IMR-90 (cell line): Measurements from ENCODE around the gene RIIAD1. TPM values are rescaled to one million over a fixed set of nuclear protein-coding genes. Genes with fewer than 3 reads are reported as not detected.

ENCODE experiments used
- ATAC-seq: fragments of 200-7000 bp; cut with Tn5 transposase; 2 replicates; pipeline ENCODE4 v1.9.1; 2020; ENCODE audit warnings: low read depth, mild to moderate bottlenecking, moderate library complexity
- BruUV-seq: library from RNA; stranded (reverse); fragments of 400-500 nt; replicated peaks from 2 replicates; lab custom pipeline; 2021; lab: Mats Ljungman, UMichigan
- CTCF ChIA-PET: fragments of 300-600 bp; formaldehyde crosslinking; extraction: SDS; loops from one replicate; lab custom pipeline; 2021; ENCODE audit warnings: antibody characterized with exemption; lab: Yijun Ruan, JAX
- POLR2A ChIA-PET: fragments of 300-600 bp; sonication (Branson Sonifier 250); formaldehyde crosslinking; loops from one replicate; lab custom pipeline; 2022; ENCODE audit warnings: antibody characterized with exemption; ENCODE audit not compliant: unreplicated experiment; lab: Charles Lee
- DNase-seq: peaks from one replicate; pipeline ENCODE4 v3.0.0; 2013
- H2AFZ ChIP-seq: replicated peaks from 2 replicates; pipeline ENCODE3; 2013; ENCODE audit warnings: low read length, mild to moderate bottlenecking; ENCODE audit not compliant: poor library complexity
- H2AK5ac ChIP-seq: 2 replicates; pipeline ENCODE4 v1.6.1; 2013; ENCODE audit warnings: low read depth, low read length, inconsistent platforms
- H2AK9ac ChIP-seq: replicated peaks from 2 replicates; pipeline ENCODE3; 2013; ENCODE audit warnings: mild to moderate bottlenecking, low read depth, low read length, moderate library complexity; ENCODE audit not compliant: poor library complexity
- H2BK120ac ChIP-seq: 2 replicates; pipeline ENCODE4 v1.6.1; 2013; ENCODE audit warnings: low read depth, low read length, inconsistent platforms
- H2BK15ac ChIP-seq: 3 replicates; pipeline ENCODE4 v1.6.1; 2013; ENCODE audit warnings: low read depth, low read length, inconsistent platforms
- H2BK20ac ChIP-seq: 2 replicates; pipeline ENCODE4 v1.6.1; 2013; ENCODE audit warnings: low read depth, mild to moderate bottlenecking, inconsistent platforms, low read length, moderate library complexity
- H2BK5ac ChIP-seq: 2 replicates; pipeline ENCODE4 v1.6.1; 2013; ENCODE audit warnings: mild to moderate bottlenecking, low read depth, low read length, inconsistent platforms; ENCODE audit not compliant: poor library complexity, severe bottlenecking
- H3K14ac ChIP-seq: replicated peaks from 2 replicates; pipeline ENCODE4 v1.6.1; 2013; ENCODE audit warnings: low read depth, low read length, inconsistent platforms
- H3K18ac ChIP-seq: 2 replicates; pipeline ENCODE4 v1.6.1; 2013; ENCODE audit warnings: low read depth, low read length, control low read depth
- H3K23ac ChIP-seq: 2 replicates; pipeline ENCODE4 v1.6.1; 2013; ENCODE audit warnings: low read depth, low read length, inconsistent platforms
- H3K27ac ChIP-seq: 2 replicates; pipeline ENCODE4 v1.5.1; 2013; ENCODE audit warnings: mild to moderate bottlenecking, control low read depth, low read length; ENCODE audit not compliant: insufficient read depth
- H3K27me3 ChIP-seq: 2 replicates; pipeline ENCODE4 v1.6.1; 2013; ENCODE audit warnings: low read length; ENCODE audit not compliant: control insufficient read depth, insufficient read depth
- H3K36me3 ChIP-seq: 2 replicates; pipeline ENCODE4 v1.6.1; 2013; ENCODE audit warnings: low read length, mixed read lengths; ENCODE audit not compliant: control insufficient read depth, insufficient read depth
- H3K4ac ChIP-seq: 2 replicates; pipeline ENCODE4 v1.6.1; 2013; ENCODE audit warnings: low read depth, low read length, inconsistent platforms
- H3K4me1 ChIP-seq: 2 replicates; pipeline ENCODE4 v1.6.1; 2013; ENCODE audit warnings: low read length, mixed read lengths; ENCODE audit not compliant: control insufficient read depth, insufficient read depth
- H3K4me2 ChIP-seq: 2 replicates; pipeline ENCODE4 v1.6.1; 2013; ENCODE audit warnings: low read depth, mild to moderate bottlenecking, control low read depth, low read length, moderate library complexity
- H3K4me3 ChIP-seq: 2 replicates; pipeline ENCODE4 v1.5.1; 2013; ENCODE audit warnings: low read depth, mild to moderate bottlenecking, control low read depth, low read length, moderate library complexity; ENCODE audit not compliant: insufficient read depth
- H3K56ac ChIP-seq: 2 replicates; pipeline ENCODE4 v1.6.1; 2013; ENCODE audit warnings: low read length, inconsistent platforms; ENCODE audit not compliant: insufficient read depth; ENCODE audit errors: extremely low read depth
- H3K79me1 ChIP-seq, 2 experiments: 2 replicates each; pipeline ENCODE4 v1.6.1; 2013; ENCODE audit warnings: low read length in 2 of 2, inconsistent platforms in 1 of 2, low read depth in 1 of 2
- H3K9ac ChIP-seq: 2 replicates; pipeline ENCODE4 v1.6.1; 2013; ENCODE audit warnings: low read depth, low read length, control low read depth
- H3K9me1 ChIP-seq: 2 replicates; pipeline ENCODE4 v1.6.1; 2013; ENCODE audit warnings: low read length, inconsistent platforms; ENCODE audit not compliant: insufficient read depth
- H3K9me3 ChIP-seq: 2 replicates; pipeline ENCODE4 v1.6.1; 2013; ENCODE audit warnings: low read length; ENCODE audit not compliant: control insufficient read depth, insufficient read depth
- H4K20me1 ChIP-seq: 2 replicates; pipeline ENCODE4 v1.6.1; 2013; ENCODE audit warnings: low read length, inconsistent platforms; ENCODE audit not compliant: insufficient read depth
- H4K5ac ChIP-seq: 2 replicates; pipeline ENCODE4 v1.6.1; 2013; ENCODE audit warnings: mild to moderate bottlenecking, low read depth, low read length, control low read depth
- H4K8ac ChIP-seq, 2 experiments: 2 replicates each; pipeline ENCODE4 v1.6.1; 2013; ENCODE audit warnings: low read depth in 2 of 2, low read length in 2 of 2, control low read depth in 1 of 2, inconsistent platforms in 1 of 2
- H4K91ac ChIP-seq: 2 replicates; pipeline ENCODE4 v1.6.1; 2013; ENCODE audit warnings: low read depth, low read length, inconsistent platforms; ENCODE audit not compliant: insufficient read depth
- CHD1 ChIP-seq: IDR thresholded peaks from 2 replicates; pipeline ENCODE4 v1.6.1; 2012; ENCODE audit warnings: low read depth, low read length, improper control_type of control experiment
- CTCF ChIP-seq: conservative IDR thresholded peaks from 2 replicates; pipeline ENCODE4 v1.5.1; 2012; ENCODE audit warnings: mild to moderate bottlenecking, low read depth, low read length, improper control_type of control experiment
- RAD21 ChIP-seq: IDR thresholded peaks from 2 replicates; pipeline ENCODE4 v1.6.1; 2012; ENCODE audit warnings: low read length, improper control_type of control experiment
- SMC3 ChIP-seq: fragments of 150-350 bp; IDR thresholded peaks from 2 replicates; pipeline ENCODE4 v1.6.1; 2016; ENCODE audit warnings: low read depth, mild to moderate bottlenecking, antibody characterized with exemption, low read length, moderate library complexity
- WGBS, 2 experiments: methylation state at CpG; one replicate each; pipeline versions ENCODE4 v1.1.5 to v1.1.7; 2013; ENCODE audit warnings: missing lambda C conversion rate in 2 of 2; ENCODE audit not compliant: insufficient read length in 1 of 2; ENCODE audit errors: extremely low coverage in 2 of 2; 5-methylcytosine and 5-hydroxymethylcytosine counted together
- dilution Hi-C: fragments of 300-500 bp; cut with HindIII; formaldehyde crosslinking; loops from one replicate; pipeline ENCODE4 v1.14.3; 2018; ENCODE audit warnings: low sequenced_read_pairs; ENCODE audit not compliant: unreplicated experiment
- in situ Hi-C: fragments of 300-500 bp; cut with MboI; formaldehyde crosslinking; loops from 3 replicates; pipeline ENCODE4 v1.14.3; 2019; ENCODE audit warnings: low sequenced_read_pairs, inconsistent platforms, mixed read lengths
- intact Hi-C: fragments of 100-400 bp; cut with micrococcal nuclease; formaldehyde crosslinking; loops from 2 replicates; pipeline ENCODE4 v1.10.0; 2022
- polyA plus RNA-seq, 3 experiments: library from polyadenylated mRNA; depleted of rRNA; stranded (reverse); fragments of >200 nt; gene quantifications; 2 replicates each; pipeline ENCODE4 v1.2.3, GENCODE V29; 2012; ENCODE audit warnings: low replicate concordance in 1 of 3
- total RNA-seq: library from RNA; depleted of rRNA; stranded (reverse); fragments of >200 nt; gene quantifications from 2 replicates; pipeline ENCODE4 v1.2.3, GENCODE V29; 2012

Gene RIIAD1
- total and polyA plus RNA-seq, 2 of the 4 experiments (the other 2 are of a cell fraction), result not detected

- ChIA-PET CTCF (interaction anchor here (0.6 to 1.1 kb wide), 5 partner anchors 10 to 240 kb away, joined by 3 to 4 read pairs (median 3); no protein-coding TSS in a partner anchor), POLR2A (interaction anchor here (0.6 kb wide), 1 partner anchor 9 kb away, joined by 3 read pairs; no protein-coding TSS in a partner anchor)
- Histone ChIP-seq H2BK20ac (no peak overlapping the region), H4K8ac (no peak overlapping the region), H3K23ac (no peak overlapping the region), H3K9me1 (no peaks in the 10 kb centered on the region), H3K9me3 (no peaks in the 10 kb centered on the region), H2BK15ac (no peak overlapping the region), H3K27me3 (no peaks in the 10 kb centered on the region), H2BK120ac (no peak overlapping the region), H3K36me3 (peaks cover 23% of the 10 kb centered on the region), H4K91ac (no peak overlapping the region), H3K79me1 (peaks cover 0 to 2% of the 10 kb centered on the region in 2 experiments; a peak in 1 of 4 replicates), H4K20me1 (no peaks in the 10 kb centered on the region; the same call in 1 of the 2 replicates), H3K4ac (no peak overlapping the region), H3K4me2 (no peak overlapping the region), H3K9ac (no peak overlapping the region), H2AK9ac (no peak overlapping the region), H2BK5ac (no peak overlapping the region), H3K4me3 (no peak overlapping the region), H3K18ac (no peak overlapping the region), H3K56ac (no peak overlapping the region), H4K5ac (no peak overlapping the region), H3K14ac (no peak overlapping the region), H2AK5ac (no peak overlapping the region), H2AFZ (no peak overlapping the region), H3K27ac (no peak overlapping the region), H3K4me1 (no peaks in the 10 kb centered on the region)
- BruUV-seq, result no TSS peak
- TF ChIP-seq RAD21 (peak; percentile 73), SMC3 (peak; percentile 68), CHD1 (no peak), CTCF (peak; percentile 68)
- dilution Hi-C loops, result no loop called here
- 83% methylated on average over 1 of the region's 4 CpGs; no CpG with 5 or more reads in 1 of the 2 experiments for WGBS, 2 experiments
- in situ Hi-C loops, result no loop called here
- ATAC-seq (peak; percentile 67), DNase-seq (peak; percentile 47)
- intact Hi-C loops, result loop anchor here (1.0 to 2.0 kb wide), 2 partner anchors 24 to 42 kb away; partner anchors contain the start of gene CELF3
Observed at GRCh38 chr1:151693057-151693651, 28.2 kb upstream of the RIIAD1 start.
